Adrenal gland (tissue), 5 donors: ENCODE data around the gene PCDHA8.
"Not testable (repeated sequence)": the region's sequence is repeated elsewhere in the genome, so short reads cannot be mapped to it uniquely, and the experiment has no call there.

Experiments used
- POLR2A ChIP-seq, 2 donors: fragments of 450-650 bp; IDR thresholded peaks; one replicate each; pipeline ENCODE4 v1.6.1; 2017; ENCODE audit warnings: antibody characterized with exemption in 2 of 2, mild to moderate bottlenecking in 2 of 2, moderate library complexity in 1 of 2
- TF ChIP-seq, protein P1 (sequence below), 6 experiments: fragments of 450-650 bp in 4 of 6; fragments of 200-600 bp in 2 of 6; sonication (generic) in 1 of 6; IDR thresholded peaks; 1 replicate in 5 of 6; 2 replicates in 1 of 6; pipeline versions ENCODE4 v1.5.1 to v1.8.0; 2016 to 2021; ENCODE audit warnings: antibody characterized with exemption in 6 of 6, mild to moderate bottlenecking in 2 of 6, moderate library complexity in 1 of 6
- donor health status: DM: no; HTN: no; CAD: no.

DNA sequence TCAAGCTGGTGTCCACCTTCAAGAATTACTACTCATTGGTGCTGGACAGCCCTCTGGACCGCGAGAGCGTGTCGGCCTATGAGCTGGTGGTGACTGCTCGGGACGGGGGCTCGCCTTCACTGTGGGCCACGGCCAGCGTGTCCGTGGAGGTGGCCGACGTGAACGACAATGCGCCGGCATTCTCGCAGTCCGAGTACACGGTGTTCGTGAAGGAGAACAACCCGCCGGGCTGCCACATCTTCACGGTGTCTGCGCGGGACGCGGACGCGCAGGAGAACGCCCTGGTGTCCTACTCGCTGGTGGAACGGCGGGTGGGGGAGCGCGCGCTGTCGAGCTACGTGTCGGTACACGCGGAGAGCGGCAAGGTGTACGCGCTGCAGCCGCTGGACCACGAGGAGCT, 38.6 kb upstream of the PCDHA8 start:
- TF ChIP-seq, protein P1, sequence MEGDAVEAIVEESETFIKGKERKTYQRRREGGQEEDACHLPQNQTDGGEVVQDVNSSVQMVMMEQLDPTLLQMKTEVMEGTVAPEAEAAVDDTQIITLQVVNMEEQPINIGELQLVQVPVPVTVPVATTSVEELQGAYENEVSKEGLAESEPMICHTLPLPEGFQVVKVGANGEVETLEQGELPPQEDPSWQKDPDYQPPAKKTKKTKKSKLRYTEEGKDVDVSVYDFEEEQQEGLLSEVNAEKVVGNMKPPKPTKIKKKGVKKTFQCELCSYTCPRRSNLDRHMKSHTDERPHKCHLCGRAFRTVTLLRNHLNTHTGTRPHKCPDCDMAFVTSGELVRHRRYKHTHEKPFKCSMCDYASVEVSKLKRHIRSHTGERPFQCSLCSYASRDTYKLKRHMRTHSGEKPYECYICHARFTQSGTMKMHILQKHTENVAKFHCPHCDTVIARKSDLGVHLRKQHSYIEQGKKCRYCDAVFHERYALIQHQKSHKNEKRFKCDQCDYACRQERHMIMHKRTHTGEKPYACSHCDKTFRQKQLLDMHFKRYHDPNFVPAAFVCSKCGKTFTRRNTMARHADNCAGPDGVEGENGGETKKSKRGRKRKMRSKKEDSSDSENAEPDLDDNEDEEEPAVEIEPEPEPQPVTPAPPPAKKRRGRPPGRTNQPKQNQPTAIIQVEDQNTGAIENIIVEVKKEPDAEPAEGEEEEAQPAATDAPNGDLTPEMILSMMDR (IDR thresholded peaks at IDR 0.05), result not testable (repeated sequence)
- TF ChIP-seq POLR2A (IDR thresholded peaks at IDR 0.05), result not testable (repeated sequence)
